ENCODE measurements around the gene PIGC.
"Not testable (repeated sequence)": the region's sequence is repeated elsewhere in the genome, so short reads cannot be mapped to it uniquely, and the experiment has no call there.

PIGC gene

GRCh38 chr1:172451002-172451443, 7.2 kb upstream of the PIGC start:
- Histone ChIP-seq H3K4me3 (ENCODE audit: low read length in 2 of 2) (no peak overlapping the region), H3K27me3 (ENCODE audit: control insufficient read depth in 1 of 2, insufficient read depth in 2 of 2, low read length in 2 of 2) (no peaks in the 10 kb centered on the region), H3K9me3 (ENCODE audit: control insufficient read depth in 2 of 2, low read length in 2 of 2) (no peaks in the 10 kb centered on the region), H3K4me1 (ENCODE audit: control insufficient read depth, insufficient read depth, low read length) (no peaks in the 10 kb centered on the region), H3K27ac (ENCODE audit: low read length) (no peak overlapping the region), H3K36me3 (ENCODE audit: control insufficient read depth in 2 of 2, insufficient read depth in 2 of 2, low read length in 2 of 2) (no peaks in the 10 kb centered on the region), H3K9ac (ENCODE audit: low read length in 2 of 2) (no peak overlapping the region)

- Histone ChIP-seq H3K4me3 (ENCODE audit: low read length in 2 of 2) (peak overlapping the region in 1 of 2 donors; percentile 49), H3K4me1 (ENCODE audit: control insufficient read depth, insufficient read depth, low read length) (no peaks in the 10 kb centered on the region), H3K27me3 (ENCODE audit: control insufficient read depth in 1 of 2, insufficient read depth in 2 of 2, low read length in 2 of 2) (no peaks in the 10 kb centered on the region), H3K36me3 (ENCODE audit: control insufficient read depth in 2 of 2, insufficient read depth in 2 of 2, low read length in 2 of 2) (no peaks in the 10 kb centered on the region), H3K27ac (ENCODE audit: low read length) (no peak overlapping the region), H3K9ac (ENCODE audit: low read length in 2 of 2) (no peak overlapping the region), H3K9me3 (ENCODE audit: control insufficient read depth in 2 of 2, low read length in 2 of 2) (no peaks in the 10 kb centered on the region)
Observed at GRCh38 chr1:172450524-172450885, 6.6 kb upstream of the PIGC start.

DNA sequence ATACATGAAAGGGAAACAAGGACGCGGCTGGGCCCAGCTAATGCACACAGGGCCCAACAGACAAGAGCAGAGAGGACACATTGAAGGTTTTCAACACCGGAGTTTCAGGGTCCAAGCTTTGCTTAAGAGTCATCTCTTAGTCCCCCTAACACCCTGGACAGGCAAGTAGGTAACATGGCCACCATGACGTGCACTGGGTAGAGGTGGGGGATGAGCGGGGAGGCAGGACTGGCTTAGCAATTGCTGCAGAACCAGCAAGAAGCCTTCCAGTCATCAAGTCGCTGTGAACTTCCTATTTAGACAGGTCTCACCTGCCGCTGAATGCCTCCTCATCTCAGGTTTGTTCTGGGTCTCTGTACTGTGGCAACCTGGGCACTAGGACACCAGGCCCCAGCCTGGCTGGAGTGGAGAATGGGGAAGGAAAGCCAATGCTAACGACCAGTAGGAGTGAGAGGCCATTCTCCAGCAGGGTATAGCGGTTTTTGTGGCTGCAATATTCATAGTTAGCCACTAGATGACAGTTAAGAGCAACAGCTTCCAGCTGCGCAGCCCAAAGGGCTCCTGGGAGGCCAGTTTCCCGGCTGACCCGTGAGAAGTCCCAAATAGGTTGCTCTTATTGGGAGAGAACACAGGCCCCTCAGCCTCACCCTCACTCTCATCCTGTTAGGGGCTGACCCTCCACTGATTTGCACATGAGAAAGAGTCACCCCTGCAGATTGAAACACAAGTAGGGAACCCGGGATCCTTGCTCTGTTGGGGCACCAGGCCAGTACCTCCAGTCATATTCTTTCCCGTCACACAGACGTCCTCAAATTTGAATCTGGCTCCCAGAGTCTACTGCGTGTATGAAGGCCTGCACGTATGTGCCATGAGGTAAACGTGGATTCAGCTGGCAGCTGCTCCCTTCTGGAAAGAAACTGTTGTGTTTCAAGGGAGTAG, 6.0 kb upstream of the PIGC start:
- H3K4me1 ChIP-seq (ENCODE audit: control insufficient read depth, insufficient read depth, low read length): no peaks in the 10 kb centered on the region
- H3K4me3 ChIP-seq (ENCODE audit: low read length in 2 of 2): peak overlapping the region; percentile 17 to 49
- H3K27ac ChIP-seq (ENCODE audit: low read length): no peak overlapping the region
- no peaks in the 10 kb centered on the region for H3K27me3 ChIP-seq (ENCODE audit: control insufficient read depth in 1 of 2, insufficient read depth in 2 of 2, low read length in 2 of 2)
- no peaks in the 10 kb centered on the region for H3K9me3 ChIP-seq (ENCODE audit: control insufficient read depth in 2 of 2, low read length in 2 of 2)
- H3K36me3 ChIP-seq (ENCODE audit: control insufficient read depth in 2 of 2, insufficient read depth in 2 of 2, low read length in 2 of 2): no peaks in the 10 kb centered on the region
- H3K9ac ChIP-seq (ENCODE audit: low read length in 2 of 2): peak overlapping the region in 1 of 2 donors; percentile 51

GRCh38 chr1:172448995-172449584, 5.2 kb upstream of the PIGC start:
- Histone ChIP-seq H3K27ac (ENCODE audit: low read length) (no peak overlapping the region), H3K9ac (ENCODE audit: low read length in 2 of 2) (no peak overlapping the region), H3K4me1 (ENCODE audit: control insufficient read depth, insufficient read depth, low read length) (peaks cover 1% of the 10 kb centered on the region)

GRCh38 chr1:172447641-172448040, 3.8 kb upstream of the PIGC start:
- no peak overlapping the region for H3K27ac ChIP-seq (ENCODE audit: low read length)
- H3K4me1 ChIP-seq (ENCODE audit: control insufficient read depth, insufficient read depth, low read length): peaks cover 3% of the 10 kb centered on the region
- H3K9ac ChIP-seq (ENCODE audit: low read length in 2 of 2): no peak overlapping the region
- H3K36me3 ChIP-seq (ENCODE audit: control insufficient read depth in 2 of 2, insufficient read depth in 2 of 2, low read length in 2 of 2): no peaks in the 10 kb centered on the region
- H3K4me3 ChIP-seq (ENCODE audit: low read length in 2 of 2): no peak overlapping the region
- no peaks in the 10 kb centered on the region for H3K9me3 ChIP-seq (ENCODE audit: control insufficient read depth in 2 of 2, low read length in 2 of 2)
- no peaks in the 10 kb centered on the region for H3K27me3 ChIP-seq (ENCODE audit: control insufficient read depth in 1 of 2, insufficient read depth in 2 of 2, low read length in 2 of 2)

More at GRCh38 chr1:172448995-172449584, 5.2 kb upstream of the PIGC start:
- H3K36me3 ChIP-seq (ENCODE audit: control insufficient read depth in 2 of 2, insufficient read depth in 2 of 2, low read length in 2 of 2): no peaks in the 10 kb centered on the region
- no peaks in the 10 kb centered on the region for H3K9me3 ChIP-seq (ENCODE audit: control insufficient read depth in 2 of 2, low read length in 2 of 2)
- H3K4me3 ChIP-seq (ENCODE audit: low read length in 2 of 2): no peak overlapping the region
- H3K27me3 ChIP-seq (ENCODE audit: control insufficient read depth in 1 of 2, insufficient read depth in 2 of 2, low read length in 2 of 2): no peaks in the 10 kb centered on the region

DNA sequence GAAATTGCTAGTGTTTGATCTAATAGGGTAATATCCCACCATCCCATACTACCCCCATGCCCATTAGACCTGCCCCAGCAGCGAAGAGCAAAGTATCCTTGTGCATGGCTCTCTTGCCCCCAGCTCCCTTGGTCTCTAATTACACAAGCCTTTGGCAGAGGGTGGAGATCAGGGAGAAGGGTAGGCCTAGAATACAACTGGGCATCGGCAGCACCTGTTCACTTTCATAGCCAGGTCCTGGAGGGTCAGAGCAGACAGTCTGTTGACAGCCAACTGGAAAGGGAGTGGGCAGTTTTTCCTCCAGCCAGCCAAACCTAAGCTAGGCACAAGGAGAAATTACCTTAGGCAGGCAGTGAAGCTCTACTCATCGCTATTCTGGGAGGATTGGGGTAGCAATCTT, 2.7 kb upstream of the PIGC start:
- Histone ChIP-seq H3K27ac (ENCODE audit: low read length) (no peak overlapping the region), H3K36me3 (ENCODE audit: control insufficient read depth in 2 of 2, insufficient read depth in 2 of 2, low read length in 2 of 2) (no peaks in the 10 kb centered on the region), H3K4me1 (ENCODE audit: control insufficient read depth, insufficient read depth, low read length) (peaks cover 6% of the 10 kb centered on the region), H3K9ac (ENCODE audit: low read length in 2 of 2) (no peak overlapping the region), H3K27me3 (ENCODE audit: control insufficient read depth in 1 of 2, insufficient read depth in 2 of 2, low read length in 2 of 2) (no peaks in the 10 kb centered on the region), H3K9me3 (ENCODE audit: control insufficient read depth in 2 of 2, low read length in 2 of 2) (no peaks in the 10 kb centered on the region), H3K4me3 (ENCODE audit: low read length in 2 of 2) (no peak overlapping the region)

DNA sequence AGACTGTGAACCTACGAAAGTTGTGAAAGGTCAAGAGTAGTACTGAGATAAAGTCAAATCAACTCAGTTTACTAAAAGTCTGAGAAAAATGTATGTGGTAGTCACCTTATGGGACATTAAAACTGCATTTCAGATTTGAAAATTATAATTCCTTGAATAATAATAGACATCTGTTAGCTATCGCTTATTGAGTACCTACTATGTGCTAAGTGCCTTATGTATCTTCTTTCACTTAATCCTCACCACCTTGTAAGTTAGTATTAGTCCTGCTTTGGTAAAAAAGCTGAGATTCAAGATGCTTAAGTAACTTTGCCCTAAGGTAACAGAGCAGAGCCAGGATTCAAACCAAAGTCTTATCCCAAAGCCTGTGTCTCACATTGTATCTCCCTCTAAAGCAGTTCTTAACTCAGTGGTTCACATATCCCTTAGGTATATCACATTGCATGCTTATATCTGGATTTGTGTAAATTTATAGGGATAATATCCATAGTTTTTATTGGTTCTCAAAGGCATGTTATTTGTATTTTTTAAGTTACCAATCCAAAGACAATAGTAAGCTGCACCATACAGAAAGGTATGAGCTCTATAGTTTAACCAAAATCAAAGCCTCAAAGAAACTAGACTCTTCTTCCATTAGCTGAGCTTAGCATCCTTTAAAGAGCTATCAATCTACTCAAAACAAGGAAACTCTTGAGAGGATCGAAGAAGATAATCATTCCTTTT, 865 bp downstream of the PIGC start:
- Histone ChIP-seq H3K9me3 (ENCODE audit: control insufficient read depth in 2 of 2, low read length in 2 of 2) (no peaks in the 10 kb centered on the region), H3K4me3 (ENCODE audit: low read length in 2 of 2) (peak overlapping the region; percentile 68 to 91), H3K27me3 (ENCODE audit: control insufficient read depth in 1 of 2, insufficient read depth in 2 of 2, low read length in 2 of 2) (no peaks in the 10 kb centered on the region), H3K9ac (ENCODE audit: low read length in 2 of 2) (peak overlapping the region; percentile 88 to 90), H3K4me1 (ENCODE audit: control insufficient read depth, insufficient read depth, low read length) (peaks cover 6% of the 10 kb centered on the region), H3K36me3 (ENCODE audit: control insufficient read depth in 2 of 2, insufficient read depth in 2 of 2, low read length in 2 of 2) (peaks cover 0 to 3% of the 10 kb centered on the region in 2 donors), H3K27ac (ENCODE audit: low read length) (peak overlapping the region; percentile 46)

GRCh38 chr1:172442404-172442803, 1.5 kb downstream of the PIGC start:
- Histone ChIP-seq H3K4me3 (ENCODE audit: low read length in 2 of 2) (peak overlapping the region; percentile 68 to 91), H3K27ac (ENCODE audit: low read length) (no peak overlapping the region)

GRCh38 chr1:172437183-172437582, 6.7 kb downstream of the PIGC start:
- H3K4me3 ChIP-seq (ENCODE audit: low read length in 2 of 2); H3K27me3 ChIP-seq (ENCODE audit: control insufficient read depth in 1 of 2, insufficient read depth in 2 of 2, low read length in 2 of 2); H3K9ac ChIP-seq (ENCODE audit: low read length in 2 of 2); H3K9me3 ChIP-seq (ENCODE audit: control insufficient read depth in 2 of 2, low read length in 2 of 2); H3K4me1 ChIP-seq (ENCODE audit: control insufficient read depth, insufficient read depth, low read length); H3K27ac ChIP-seq (ENCODE audit: low read length); H3K36me3 ChIP-seq (ENCODE audit: control insufficient read depth in 2 of 2, insufficient read depth in 2 of 2, low read length in 2 of 2): not testable (repeated sequence)

More at GRCh38 chr1:172442404-172442803, 1.5 kb downstream of the PIGC start:
- peaks cover 0 to 3% of the 10 kb centered on the region in 2 donors for H3K36me3 ChIP-seq (ENCODE audit: control insufficient read depth in 2 of 2, insufficient read depth in 2 of 2, low read length in 2 of 2)
- no peak overlapping the region for H3K9ac ChIP-seq (ENCODE audit: low read length in 2 of 2)
- no peaks in the 10 kb centered on the region for H3K9me3 ChIP-seq (ENCODE audit: control insufficient read depth in 2 of 2, low read length in 2 of 2)
- peaks cover 6% of the 10 kb centered on the region for H3K4me1 ChIP-seq (ENCODE audit: control insufficient read depth, insufficient read depth, low read length)
- H3K27me3 ChIP-seq (ENCODE audit: control insufficient read depth in 1 of 2, insufficient read depth in 2 of 2, low read length in 2 of 2): no peaks in the 10 kb centered on the region

- no peaks in the 10 kb centered on the region for H3K36me3 ChIP-seq (ENCODE audit: control insufficient read depth in 2 of 2, insufficient read depth in 2 of 2, low read length in 2 of 2)
- no peaks in the 10 kb centered on the region for H3K27me3 ChIP-seq (ENCODE audit: control insufficient read depth in 1 of 2, insufficient read depth in 2 of 2, low read length in 2 of 2)
- no peaks in the 10 kb centered on the region for H3K9me3 ChIP-seq (ENCODE audit: control insufficient read depth in 2 of 2, low read length in 2 of 2)
- H3K4me3 ChIP-seq (ENCODE audit: low read length in 2 of 2): no peak overlapping the region
- no peak overlapping the region for H3K9ac ChIP-seq (ENCODE audit: low read length in 2 of 2)
- no peak overlapping the region for H3K27ac ChIP-seq (ENCODE audit: low read length)
- H3K4me1 ChIP-seq (ENCODE audit: control insufficient read depth, insufficient read depth, low read length): no peaks in the 10 kb centered on the region
Observed at GRCh38 chr1:172431721-172432192, 12.1 kb downstream of the PIGC start.
